Fibroblast of villous mesenchyme (primary cell): ENCODE measurements around the gene TXNL4A. TPM values are rescaled to one million over a fixed set of nuclear protein-coding genes. Genes with fewer than 3 reads are reported as not detected.

ENCODE experiments used
- DNase-seq: peaks from one replicate; pipeline ENCODE4 v3.0.0-alpha.2; 2010; ENCODE audit warnings: low read depth
- H3K4me3 ChIP-seq: 2 replicates; pipeline ENCODE4 v1.5.1; 2011; ENCODE audit warnings: low read depth, mild to moderate bottlenecking, low read length
- CTCF ChIP-seq: IDR thresholded peaks from 2 replicates; pipeline ENCODE4 v1.5.1; 2012; ENCODE audit warnings: low read depth, mild to moderate bottlenecking, low read length; ENCODE audit not compliant: insufficient read depth
- total RNA-seq: library from RNA; depleted of rRNA; stranded (reverse); fragments of >200 nt; gene quantifications from 2 replicates; pipeline ENCODE4 v1.2.3, GENCODE V29; 2012

TXNL4A gene
- total RNA-seq, 1 donor: 46.6 TPM

- TF ChIP-seq CTCF: peak; percentile 24
- peak within 1 kb of the TSS; percentile 73 for H3K4me3 ChIP-seq
- DNase-seq: peak; percentile 48
Observed at GRCh38 chr18:79964330-79965118, 23.8 kb downstream of the TXNL4A start, which contains the start of gene HSBP1L1. Gene HSBP1L1 (plus strand): TSS chr18:79964643. CDS start chr18:79964736, 93 bp downstream.

GRCh38 chr18:79963658-79964329, 24.6 kb downstream of the TXNL4A start:
- H3K4me3 ChIP-seq: peak overlapping the region; percentile 73
- TF ChIP-seq CTCF: no peak
- no peak for DNase-seq

- TF ChIP-seq CTCF: no peak
- no peak overlapping the region for H3K4me3 ChIP-seq
- DNase-seq: no peak
Observed at GRCh38 chr18:79962835-79963657, 25.3 kb downstream of the TXNL4A start.

GRCh38 chr18:79962311-79962710, 26.1 kb downstream of the TXNL4A start:
- DNase-seq: peak; percentile 35
- no peak overlapping the region for H3K4me3 ChIP-seq

GRCh38 chr18:79961527-79962291, 26.7 kb downstream of the TXNL4A start:
- TF ChIP-seq CTCF: no peak
- DNase-seq: peak; percentile 38

More at GRCh38 chr18:79962311-79962710, 26.1 kb downstream of the TXNL4A start:
- no peak for TF ChIP-seq CTCF

More at GRCh38 chr18:79961527-79962291, 26.7 kb downstream of the TXNL4A start:
- H3K4me3 ChIP-seq: no peak overlapping the region
